Keratinocyte (primary cell): ENCODE measurements around the gene TNP1.

ENCODE experiments used
- EZH2 ChIP-seq: IDR thresholded peaks from one replicate; pipeline ENCODE4 v1.6.1; 2012; ENCODE audit warnings: inconsistent platforms, mild to moderate bottlenecking, low read length, moderate library complexity
- TF ChIP-seq, protein P1 (sequence below), 3 experiments: IDR thresholded peaks in 1 of 3; conservative IDR thresholded peaks in 1 of 3; optimal IDR thresholded peaks in 1 of 3; 2 replicates in 2 of 3; 3 replicates in 1 of 3; pipeline versions ENCODE3 to v1.5.1; 2011; ENCODE audit warnings: low read length in 3 of 3, mild to moderate bottlenecking in 3 of 3, moderate library complexity in 2 of 3, control low read depth in 1 of 3, inconsistent platforms in 1 of 3; ENCODE audit not compliant: insufficient read depth in 2 of 3; ENCODE audit errors: extremely low read depth in 1 of 3

DNA sequence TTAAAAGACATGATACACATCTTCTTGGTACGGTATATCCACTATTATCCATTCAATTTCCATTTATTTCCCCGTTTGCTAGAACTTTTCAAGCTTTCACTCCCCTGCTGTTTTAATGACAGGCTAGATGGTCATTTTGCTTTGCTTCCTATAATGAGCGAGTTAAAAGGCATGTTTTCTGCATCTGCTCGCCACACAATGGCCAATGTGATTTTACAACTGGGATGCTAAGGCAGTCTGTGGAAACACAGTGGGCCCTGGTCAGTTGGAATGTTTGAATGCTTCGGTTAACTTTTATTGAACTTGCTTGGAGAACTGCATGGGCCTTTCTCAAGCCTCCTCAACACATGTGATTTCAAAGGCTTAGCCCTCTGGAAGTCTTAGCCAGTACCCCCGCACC lies 48.4 kb upstream of the TNP1 start:
- TF ChIP-seq, protein P1, sequence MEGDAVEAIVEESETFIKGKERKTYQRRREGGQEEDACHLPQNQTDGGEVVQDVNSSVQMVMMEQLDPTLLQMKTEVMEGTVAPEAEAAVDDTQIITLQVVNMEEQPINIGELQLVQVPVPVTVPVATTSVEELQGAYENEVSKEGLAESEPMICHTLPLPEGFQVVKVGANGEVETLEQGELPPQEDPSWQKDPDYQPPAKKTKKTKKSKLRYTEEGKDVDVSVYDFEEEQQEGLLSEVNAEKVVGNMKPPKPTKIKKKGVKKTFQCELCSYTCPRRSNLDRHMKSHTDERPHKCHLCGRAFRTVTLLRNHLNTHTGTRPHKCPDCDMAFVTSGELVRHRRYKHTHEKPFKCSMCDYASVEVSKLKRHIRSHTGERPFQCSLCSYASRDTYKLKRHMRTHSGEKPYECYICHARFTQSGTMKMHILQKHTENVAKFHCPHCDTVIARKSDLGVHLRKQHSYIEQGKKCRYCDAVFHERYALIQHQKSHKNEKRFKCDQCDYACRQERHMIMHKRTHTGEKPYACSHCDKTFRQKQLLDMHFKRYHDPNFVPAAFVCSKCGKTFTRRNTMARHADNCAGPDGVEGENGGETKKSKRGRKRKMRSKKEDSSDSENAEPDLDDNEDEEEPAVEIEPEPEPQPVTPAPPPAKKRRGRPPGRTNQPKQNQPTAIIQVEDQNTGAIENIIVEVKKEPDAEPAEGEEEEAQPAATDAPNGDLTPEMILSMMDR (optimal IDR thresholded peaks at IDR 0.05 in 1 of 3, IDR thresholded peaks at IDR 0.05 in 1 of 3, conservative IDR thresholded peaks at IDR 0.05 in 1 of 3; ENCODE audit: extremely low read depth in 1 of 3, insufficient read depth in 2 of 3, low read length in 3 of 3) = no peak
- TF ChIP-seq EZH2 = no peak
